Ectodermal cell (in vitro differentiated cells): ENCODE results near the gene PEX5. TPM values are rescaled to one million over a fixed set of nuclear protein-coding genes. Genes with fewer than 3 reads are reported as not detected.

Source experiments
- H3K27ac ChIP-seq: 2 replicates; pipeline ENCODE4 v1.7.0; 2013; ENCODE audit warnings: mild to moderate bottlenecking, low read depth, low read length; ENCODE audit not compliant: insufficient read depth, poor library complexity, severe bottlenecking
- H3K27me3 ChIP-seq: 2 replicates; pipeline ENCODE4 v1.7.0; 2013; ENCODE audit warnings: mild to moderate bottlenecking, low read length; ENCODE audit not compliant: insufficient read depth, control insufficient read depth, poor library complexity, severe bottlenecking
- H3K36me3 ChIP-seq: one replicate; pipeline ENCODE4 v1.7.0; 2013; ENCODE audit warnings: low read length; ENCODE audit not compliant: control insufficient read depth, insufficient read depth
- H3K4me1 ChIP-seq: one replicate; pipeline ENCODE4 v1.7.0; 2013; ENCODE audit warnings: low read length; ENCODE audit not compliant: control insufficient read depth, insufficient read depth
- H3K4me3 ChIP-seq: 2 replicates; pipeline ENCODE4 v1.7.0; 2013; ENCODE audit warnings: low read depth, low read length, control low read depth; ENCODE audit not compliant: insufficient read depth
- H3K9me3 ChIP-seq: 2 replicates; pipeline ENCODE4 v1.7.0; 2013; ENCODE audit warnings: mild to moderate bottlenecking, low read length, moderate library complexity; ENCODE audit not compliant: control insufficient read depth
- WGBS, 2 experiments: methylation state at CpG; one replicate each; pipeline ENCODE4 v1.1.7; 2013; ENCODE audit warnings: missing lambda C conversion rate in 2 of 2; 5-methylcytosine and 5-hydroxymethylcytosine counted together
- polyA plus RNA-seq, 4 experiments: library from polyadenylated mRNA; stranded (reverse); fragments of 50-300 nt; gene quantifications; one replicate each; pipeline ENCODE4 v1.2.3, GENCODE V29; 2013

The PEX5 gene
- 32.8 TPM for polyA plus RNA-seq (2013, experiment 1 of 4)
- polyA plus RNA-seq (2013, experiment 2 of 4), result 31.9 TPM
- polyA plus RNA-seq (2013, experiment 3 of 4), result 24.3 TPM
- 26.5 TPM for polyA plus RNA-seq (2013, experiment 4 of 4)

DNA sequence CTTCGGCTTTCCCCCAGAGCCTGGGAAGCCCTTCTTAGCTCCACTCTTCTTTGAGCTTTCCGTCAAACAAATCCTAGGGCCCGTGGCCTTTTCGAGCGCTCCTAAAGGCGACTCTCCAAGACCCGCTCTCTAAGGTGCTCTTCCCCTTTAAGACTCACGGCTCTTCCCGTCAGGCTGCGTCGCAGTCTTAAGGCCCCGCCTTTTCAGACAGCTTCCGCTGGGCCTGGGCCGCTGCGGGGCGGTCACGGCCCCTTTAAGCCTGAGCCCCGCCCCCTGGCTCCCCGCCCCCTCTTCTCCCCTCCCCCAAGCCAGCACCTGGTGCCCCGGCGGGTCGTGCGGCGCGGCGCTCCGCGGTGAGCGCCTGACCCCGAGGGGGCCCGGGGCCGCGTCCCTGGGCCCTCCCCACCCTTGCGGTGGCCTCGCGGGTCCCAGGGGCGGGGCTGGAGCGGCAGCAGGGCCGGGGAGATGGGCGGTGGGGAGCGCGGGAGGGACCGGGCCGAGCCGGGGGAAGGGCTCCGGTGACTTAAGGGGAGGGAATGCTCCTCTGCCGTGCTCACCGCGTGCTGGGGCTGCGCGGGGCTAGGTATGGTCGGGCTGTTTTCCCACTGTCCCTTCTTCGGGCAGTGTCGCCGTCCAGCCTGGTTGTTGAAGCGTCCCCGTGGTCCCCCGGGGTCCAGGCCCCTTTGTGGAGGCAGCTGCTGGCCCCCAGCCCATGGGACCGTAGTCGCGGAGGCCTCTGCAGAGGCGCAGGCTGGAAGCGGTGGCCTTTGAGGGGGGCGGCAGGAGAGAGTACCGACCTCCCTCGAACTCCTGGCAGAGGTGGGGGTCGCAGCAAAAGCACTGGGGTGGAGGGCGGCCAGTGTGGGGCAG is at the start of gene PEX5:
PEX5 (plus strand) TSS at position 289 of the 870 bp plus-strand sequence. CDS start 692 bp downstream, outside the sequence.
- H3K9me3 ChIP-seq, result no peaks in the 10 kb centered on the region
- peak within 1 kb of the TSS; percentile 36 for H3K27ac ChIP-seq
- H3K36me3 ChIP-seq, result peaks cover 10% of the 10 kb centered on the region
- H3K4me1 ChIP-seq, result peaks cover 4% of the 10 kb centered on the region
- peak within 1 kb of the TSS; percentile 81 for H3K4me3 ChIP-seq
- WGBS, 2 experiments, result 1% methylated on average over 66 of the region's 68 CpGs
- no peaks in the 10 kb centered on the region for H3K27me3 ChIP-seq

DNA sequence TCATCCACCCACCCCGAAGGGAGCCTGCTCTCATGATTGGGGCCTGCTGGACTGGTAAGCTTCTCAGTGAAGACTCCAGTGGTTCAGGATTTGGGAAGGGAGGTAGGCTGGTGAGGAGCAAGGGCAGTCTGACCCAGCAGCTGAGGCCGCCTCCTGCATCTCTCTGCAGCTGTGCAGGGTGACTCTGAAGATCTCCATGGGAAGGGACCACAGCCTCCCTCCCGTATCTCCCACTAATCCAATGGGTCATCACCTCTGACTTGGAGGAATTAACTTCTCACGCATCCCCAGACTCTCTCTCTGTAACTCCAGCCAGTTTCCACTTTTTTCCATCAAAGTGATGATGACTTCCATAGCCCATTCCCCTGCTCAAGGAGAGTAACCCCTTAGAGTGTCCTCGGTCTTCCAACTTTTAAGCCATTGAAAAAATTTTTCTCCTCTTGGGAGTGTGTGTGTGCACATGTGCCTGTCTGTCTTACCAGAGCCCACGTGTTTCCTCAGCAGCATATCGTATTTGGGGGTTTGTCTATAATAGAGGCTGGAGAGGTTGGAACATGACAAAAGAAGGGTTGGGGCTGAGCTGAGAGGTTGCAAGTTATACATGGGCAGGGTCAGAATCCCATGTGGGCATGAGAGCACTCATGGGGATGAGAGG is 48.0 kb upstream of the PEX5 start:
- Histone ChIP-seq H3K4me3 (no peak overlapping the region), H3K36me3 (no peaks in the 10 kb centered on the region), H3K27ac (no peak overlapping the region), H3K9me3 (no peaks in the 10 kb centered on the region), H3K4me1 (no peaks in the 10 kb centered on the region), H3K27me3 (no peaks in the 10 kb centered on the region)
- 90 to 95% methylated on average over 7 of the region's 7 CpGs for WGBS, 2 experiments

DNA sequence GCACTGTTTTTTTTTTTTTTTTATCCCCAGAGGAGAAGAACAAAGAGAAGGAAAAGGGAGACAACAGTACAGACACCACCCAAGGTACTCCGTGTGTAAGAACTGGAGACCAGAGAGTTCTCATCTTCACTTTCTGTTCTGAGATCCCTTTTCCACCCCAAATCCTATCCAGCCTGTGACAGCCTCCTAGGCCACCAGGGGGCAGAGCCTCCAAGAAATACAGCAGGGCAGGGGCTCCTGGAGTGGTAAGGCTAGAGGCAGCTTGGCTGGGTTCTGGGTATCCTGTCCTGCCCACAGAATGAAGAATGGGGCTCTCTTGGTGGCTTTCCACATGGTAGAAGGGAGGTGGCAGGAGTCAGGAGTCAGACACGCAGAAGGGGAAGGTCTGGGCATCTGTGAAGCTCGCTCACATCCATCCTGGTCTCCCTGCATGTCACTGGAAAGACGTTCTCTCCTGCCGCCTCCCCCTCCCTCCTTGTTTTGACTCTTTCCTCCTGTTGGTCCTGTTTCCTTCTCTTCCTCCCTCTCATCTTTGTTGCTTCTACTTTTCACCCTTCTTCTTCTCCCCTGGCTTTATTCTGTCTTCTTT is 47.3 kb upstream of the PEX5 start:
- Histone ChIP-seq H3K27me3 (no peaks in the 10 kb centered on the region), H3K27ac (no peak overlapping the region), H3K4me1 (no peaks in the 10 kb centered on the region), H3K9me3 (no peaks in the 10 kb centered on the region), H3K4me3 (no peak overlapping the region), H3K36me3 (no peaks in the 10 kb centered on the region)
- 56 to 71% methylated on average over 5 of the region's 5 CpGs for WGBS, 2 experiments

DNA sequence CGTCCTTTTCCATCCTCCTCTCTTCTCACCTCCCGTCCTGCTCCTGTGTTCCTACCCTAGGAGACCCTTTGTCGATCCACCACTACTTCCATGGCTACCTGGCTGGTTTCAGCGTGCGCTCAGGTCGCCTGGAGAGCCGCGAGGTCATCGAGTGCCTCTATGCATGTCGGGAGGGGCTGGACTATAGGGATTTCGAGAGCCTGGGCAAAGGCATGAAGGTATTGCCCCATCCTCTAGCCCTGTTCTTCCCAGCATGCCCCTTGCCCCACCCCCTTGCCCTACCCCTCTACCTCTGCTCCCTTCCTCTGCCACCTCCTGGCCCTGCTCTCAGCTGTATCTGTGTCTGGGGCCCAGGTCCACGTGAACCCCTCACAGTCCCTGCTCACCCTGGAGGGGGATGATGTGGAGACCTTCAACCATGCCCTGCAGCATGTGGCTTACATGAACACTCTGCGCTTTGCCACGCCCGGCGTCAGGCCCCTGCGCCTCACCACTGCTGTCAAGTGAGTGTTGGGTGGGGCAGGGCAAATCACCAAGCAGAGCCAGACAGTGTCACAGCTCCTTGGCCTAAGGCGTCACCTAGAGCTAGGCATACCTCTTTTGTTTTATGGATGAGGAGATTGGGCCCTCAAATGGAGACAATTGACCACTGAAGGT is 46.5 kb upstream of the PEX5 start:
- no peaks in the 10 kb centered on the region for H3K36me3 ChIP-seq

DNA sequence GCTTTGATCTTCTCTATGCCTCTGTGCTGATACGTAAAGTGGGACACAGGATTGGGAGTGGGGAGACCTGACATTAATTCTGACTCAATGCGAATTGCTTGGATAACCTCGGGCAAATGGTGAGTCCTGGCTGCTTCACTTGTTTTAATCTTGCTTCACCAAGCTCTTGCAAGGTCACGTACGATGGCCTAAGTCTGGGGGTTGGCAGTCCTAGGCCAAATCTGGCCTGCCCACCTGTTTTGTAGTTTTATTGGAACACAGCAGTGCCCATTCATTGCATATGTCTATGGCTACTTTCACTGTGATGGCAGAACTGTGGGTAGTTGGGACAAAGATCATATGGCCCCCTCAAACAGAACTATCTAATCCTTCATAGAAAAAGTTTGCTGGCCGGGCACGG is 45.9 kb upstream of the PEX5 start:
- no peak overlapping the region for H3K27ac ChIP-seq
- H3K9me3 ChIP-seq, result no peaks in the 10 kb centered on the region
- H3K36me3 ChIP-seq, result no peaks in the 10 kb centered on the region
- H3K4me1 ChIP-seq, result no peaks in the 10 kb centered on the region
- WGBS, 2 experiments, result 93 to 97% methylated on average over 7 of the region's 7 CpGs
- no peaks in the 10 kb centered on the region for H3K27me3 ChIP-seq
- no peak overlapping the region for H3K4me3 ChIP-seq

More for the DNA sequence above, 46.5 kb upstream of the PEX5 start:
- Histone ChIP-seq H3K4me3 (no peak overlapping the region), H3K27ac (no peak overlapping the region), H3K4me1 (no peaks in the 10 kb centered on the region), H3K27me3 (no peaks in the 10 kb centered on the region), H3K9me3 (no peaks in the 10 kb centered on the region)
- WGBS, 2 experiments, result 93 to 94% methylated on average over 18 of the region's 18 CpGs

DNA sequence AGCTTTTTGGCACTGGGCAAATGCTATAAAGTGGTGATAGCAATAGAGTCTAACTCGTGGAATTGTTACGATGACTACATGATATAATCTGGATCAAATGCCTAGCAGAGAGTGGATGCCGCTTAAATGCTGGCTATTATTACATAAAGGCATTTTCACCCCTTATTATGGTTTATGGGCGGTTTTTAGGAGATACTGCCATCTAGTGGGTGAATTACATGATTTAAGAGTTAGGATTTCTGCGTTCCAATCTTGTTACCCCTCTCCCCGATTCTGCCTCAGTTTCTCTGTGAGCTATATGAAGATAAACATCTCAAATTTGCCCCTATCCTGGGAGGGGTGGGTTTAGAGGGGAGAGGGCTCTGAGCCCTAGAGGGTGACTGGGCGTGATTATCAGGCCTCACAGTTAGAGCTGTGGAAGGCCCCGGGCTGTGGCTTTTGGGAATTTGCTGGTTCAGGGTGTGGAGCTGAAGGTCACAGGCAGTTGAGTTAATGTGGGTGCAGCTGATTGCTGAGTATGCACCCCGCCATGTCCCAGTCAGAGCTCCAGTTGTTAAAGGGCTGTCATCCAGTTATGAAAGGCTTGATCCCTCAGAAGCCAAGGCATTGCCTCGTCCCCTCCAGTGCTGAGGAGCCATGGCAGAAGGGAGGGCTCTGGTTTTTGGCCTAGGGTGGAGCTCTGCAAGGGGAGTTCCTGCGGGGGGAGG is 44.9 kb upstream of the PEX5 start:
- Histone ChIP-seq H3K27me3 (no peaks in the 10 kb centered on the region), H3K36me3 (no peaks in the 10 kb centered on the region), H3K4me3 (no peak overlapping the region), H3K27ac (no peak overlapping the region), H3K9me3 (no peaks in the 10 kb centered on the region), H3K4me1 (no peaks in the 10 kb centered on the region)
- 73 to 78% methylated on average over 11 of the region's 11 CpGs for WGBS, 2 experiments

DNA sequence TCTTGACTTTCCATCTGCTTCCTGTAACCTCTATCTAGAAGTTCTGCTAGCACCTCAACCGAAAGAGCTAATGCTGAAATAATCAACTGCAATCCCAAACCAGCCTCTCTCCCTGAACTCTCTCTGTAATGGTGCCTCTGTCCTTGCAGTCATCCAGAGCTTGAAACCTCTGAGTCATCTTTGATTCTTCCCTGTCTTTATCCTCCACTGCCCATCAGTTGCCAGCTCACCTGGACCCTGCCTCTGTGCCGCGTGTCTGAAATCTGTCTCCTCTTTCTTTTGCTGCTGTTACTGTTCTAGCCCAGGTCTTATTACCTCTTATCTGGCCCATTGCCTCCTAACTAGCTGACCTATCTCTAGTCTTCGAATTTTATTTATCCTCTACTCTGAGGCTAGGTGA is 43.8 kb upstream of the PEX5 start:
- Histone ChIP-seq H3K4me1 (no peaks in the 10 kb centered on the region), H3K27ac (no peak overlapping the region), H3K4me3 (no peak overlapping the region), H3K36me3 (no peaks in the 10 kb centered on the region), H3K9me3 (no peaks in the 10 kb centered on the region), H3K27me3 (no peaks in the 10 kb centered on the region)
- WGBS, 2 experiments, result 80 to 81% methylated on average over 4 of the region's 4 CpGs

DNA sequence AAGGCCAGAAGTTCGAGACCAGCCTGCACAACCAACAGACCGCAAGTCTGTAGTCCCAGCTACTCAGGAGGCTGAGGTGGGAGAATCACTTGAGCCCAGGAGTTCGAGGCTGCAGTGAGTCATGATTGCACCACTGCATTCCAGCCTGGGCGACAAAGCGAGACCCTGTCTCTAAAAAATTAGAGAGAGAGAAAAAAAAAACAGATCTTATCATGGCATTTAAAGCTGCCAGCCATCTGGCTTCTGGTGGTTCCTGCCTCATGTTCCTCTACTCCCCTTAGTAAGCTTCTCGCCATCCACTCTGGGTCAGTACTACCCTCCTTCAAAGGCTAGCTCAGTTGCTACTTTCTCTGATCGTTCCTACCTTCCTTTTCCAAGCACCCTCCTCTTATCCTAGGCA is 43.3 kb upstream of the PEX5 start:
- Histone ChIP-seq H3K9me3 (no peaks in the 10 kb centered on the region), H3K36me3 (no peaks in the 10 kb centered on the region), H3K27ac (no peak overlapping the region), H3K4me3 (no peak overlapping the region), H3K27me3 (no peaks in the 10 kb centered on the region), H3K4me1 (no peaks in the 10 kb centered on the region)
- WGBS, 2 experiments, result 90 to 94% methylated on average over 7 of the region's 7 CpGs

DNA sequence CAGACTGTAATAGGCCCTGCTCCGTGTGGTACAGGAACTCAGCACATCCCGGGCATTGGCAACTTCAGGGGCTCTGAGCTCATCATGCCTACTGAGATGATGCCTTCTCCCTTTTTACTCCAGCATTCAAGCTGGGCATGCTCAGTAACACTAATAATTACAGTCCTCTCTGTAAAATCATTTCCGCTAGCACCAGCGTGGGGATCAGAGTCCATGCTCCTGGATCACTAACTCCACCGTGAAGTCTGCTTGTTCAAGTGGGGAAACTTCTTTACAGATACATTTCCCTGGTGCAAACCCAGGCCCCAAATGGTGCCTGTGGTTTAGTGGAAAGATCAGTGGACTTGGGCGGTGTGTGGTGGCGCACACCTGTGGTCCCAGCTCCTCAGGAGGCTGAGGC is 42.6 kb upstream of the PEX5 start:
- H3K27me3 ChIP-seq, result no peaks in the 10 kb centered on the region
- no peaks in the 10 kb centered on the region for H3K4me1 ChIP-seq
- H3K4me3 ChIP-seq, result no peak overlapping the region
- H3K27ac ChIP-seq, result no peak overlapping the region
- H3K36me3 ChIP-seq, result no peaks in the 10 kb centered on the region
- 94 to 96% methylated on average over 7 of the region's 7 CpGs for whole genome bisulfite sequencing, 2 experiments
- H3K9me3 ChIP-seq, result no peaks in the 10 kb centered on the region
